ENCODE measurements around the gene CXCL17.
A peak's percentile ranks its signal among the peaks of the same experiment; 100 is the strongest.

CXCL17 gene

GRCh38 chr19:42431486-42431885 is 11.3 kb downstream of the CXCL17 start:
- no peak for DNase-seq (ENCODE audit: extremely low read depth, low read depth)
- no peak for TF ChIP-seq CTCF (IDR thresholded peaks at IDR 0.05; ENCODE audit: low read depth, low read length)

GRCh38 chr19:42428676-42429075 is 14.1 kb downstream of the CXCL17 start:
- no peak for TF ChIP-seq CTCF (IDR thresholded peaks at IDR 0.05; ENCODE audit: low read depth, low read length)
- DNase-seq (ENCODE audit: extremely low read depth, low read depth): no peak

GRCh38 chr19:42427313-42427712 is 15.4 kb downstream of the CXCL17 start, which contains the start of gene LIPE:
Gene LIPE (minus strand): TSS chr19:42427388. CDS start chr19:42427149, 239 bp downstream.
- no peak for DNase-seq (ENCODE audit: extremely low read depth, low read depth)
- no peak for TF ChIP-seq CTCF (IDR thresholded peaks at IDR 0.05; ENCODE audit: low read depth, low read length)

DNA sequence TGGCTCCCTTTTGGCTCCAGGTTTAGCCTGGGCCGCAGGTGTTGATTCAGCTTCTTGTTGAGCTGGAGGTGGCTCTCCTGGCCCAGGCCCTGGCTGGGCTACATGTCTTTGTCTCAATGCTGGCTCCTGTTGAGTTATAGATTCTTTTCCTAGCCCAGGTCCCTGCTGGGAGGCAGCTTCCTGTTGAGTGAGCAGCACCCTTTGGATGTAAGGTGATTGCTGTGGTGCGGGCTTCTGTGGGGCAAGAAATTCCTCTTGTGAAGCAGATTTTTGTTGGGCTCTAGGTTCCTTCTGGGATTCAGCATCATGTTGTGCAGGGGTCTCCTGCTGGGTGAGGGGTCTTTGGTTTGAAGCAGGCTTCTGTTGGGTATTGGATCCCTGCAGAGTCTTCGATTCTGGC is 16.1 kb downstream of the CXCL17 start:
- no peak for DNase-seq (ENCODE audit: extremely low read depth, low read depth)
- no peak for TF ChIP-seq CTCF (IDR thresholded peaks at IDR 0.05; ENCODE audit: low read depth, low read length)

- no peak for TF ChIP-seq CTCF (IDR thresholded peaks at IDR 0.05; ENCODE audit: low read depth, low read length)
- DNase-seq (ENCODE audit: extremely low read depth, low read depth): no peak
These were observed 18.0 kb downstream of the CXCL17 start for GRCh38 chr19:42424712-42425131.

GRCh38 chr19:42424345-42424707 is 18.4 kb downstream of the CXCL17 start:
- no peak for DNase-seq (ENCODE audit: extremely low read depth, low read depth)
- no peak for TF ChIP-seq CTCF (IDR thresholded peaks at IDR 0.05; ENCODE audit: low read depth, low read length)

GRCh38 chr19:42423462-42424344 is 19.0 kb downstream of the CXCL17 start:
- peak; percentile 78 for DNase-seq (ENCODE audit: extremely low read depth, low read depth)
- no peak for TF ChIP-seq CTCF (IDR thresholded peaks at IDR 0.05; ENCODE audit: low read depth, low read length)

All from AG09319 (cell line).